T-helper 2 cell treated with Interferon-gamma antibody and Interleukin-4, amounts not matched to agents 5 μg/mL and 100 μg/mL, for 36 hours (primary cell): ENCODE results near the gene MMGT1.
"Not testable (repeated sequence)": the region's sequence is repeated elsewhere in the genome, so short reads cannot be mapped to it uniquely, and the experiment has no call there.

Source experiments
- DNase-seq: peaks from one replicate; pipeline ENCODE4 v3.0.0; 2021; ENCODE audit warnings: low spot score
- H3K27ac Mint-ChIP-seq: one replicate; pipeline ENCODE4 v1.8.0; 2021; ENCODE audit warnings: mild to moderate bottlenecking, mixed read lengths
- H3K27me3 Mint-ChIP-seq: one replicate; pipeline ENCODE4 v1.8.0; 2021; ENCODE audit warnings: low read depth, mixed read lengths
- H3K36me3 Mint-ChIP-seq: one replicate; pipeline ENCODE4 v1.8.0; 2021; ENCODE audit warnings: low read depth, mixed read lengths
- H3K4me1 Mint-ChIP-seq: one replicate; pipeline ENCODE4 v1.8.0; 2021; ENCODE audit warnings: low read depth, mixed read lengths
- H3K4me3 Mint-ChIP-seq: one replicate; pipeline ENCODE4 v1.8.0; 2022; ENCODE audit warnings: mild to moderate bottlenecking, moderate library complexity, mixed read lengths
- H3K9me3 Mint-ChIP-seq: one replicate; pipeline ENCODE4 v1.8.0; 2021; ENCODE audit warnings: mixed read lengths

MMGT1 gene

DNA sequence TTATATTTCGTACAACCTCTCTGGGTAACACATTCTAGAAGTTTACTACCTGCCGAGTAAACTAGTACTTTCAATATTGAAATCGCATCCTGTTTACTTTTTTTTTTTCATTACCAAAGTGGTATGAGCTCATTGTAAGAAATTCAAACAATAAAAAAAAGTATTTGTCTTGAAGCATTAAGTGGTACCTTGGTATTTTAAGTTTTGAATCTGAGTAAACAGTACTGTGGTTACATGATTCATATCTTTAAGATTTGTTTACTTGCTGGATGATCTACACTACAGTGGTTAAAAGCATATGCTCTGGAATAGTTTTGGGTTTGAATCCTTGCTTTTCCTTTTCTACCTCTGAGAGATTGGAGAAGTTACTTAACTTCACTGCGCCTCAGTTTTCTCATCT is 3.8 kb upstream of the MMGT1 start:
- H3K27ac Mint-ChIP-seq = no peak overlapping the region
- H3K36me3 Mint-ChIP-seq = peaks cover 8% of the 10 kb centered on the region
- no peak overlapping the region for H3K4me3 Mint-ChIP-seq
- no peaks in the 10 kb centered on the region for H3K9me3 Mint-ChIP-seq
- peaks cover 32% of the 10 kb centered on the region for H3K4me1 Mint-ChIP-seq
- H3K27me3 Mint-ChIP-seq = peaks cover 3% of the 10 kb centered on the region
- DNase-seq = no peak

DNA sequence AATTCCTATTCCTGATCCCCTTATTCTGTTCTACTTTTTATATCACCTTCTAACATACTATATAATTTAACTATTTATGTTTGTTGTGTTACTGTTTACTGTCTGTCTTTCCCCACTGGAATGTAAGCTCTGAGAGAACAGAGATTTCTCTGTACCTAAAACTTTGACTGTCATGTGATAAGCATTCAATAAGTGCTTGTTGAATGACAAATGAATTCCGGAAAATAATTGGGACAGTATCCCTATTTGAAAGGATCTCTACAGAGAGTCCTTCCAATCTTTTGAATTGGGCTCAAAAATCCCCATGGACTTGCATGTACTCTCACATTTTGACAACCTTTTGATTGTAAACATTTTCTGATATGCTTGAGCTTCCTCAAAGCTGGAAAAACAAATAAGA is 1.6 kb upstream of the MMGT1 start:
- H3K4me1 Mint-ChIP-seq = peaks cover 34% of the 10 kb centered on the region
- H3K4me3 Mint-ChIP-seq = no peak overlapping the region
- no peak overlapping the region for H3K27ac Mint-ChIP-seq
- H3K9me3 Mint-ChIP-seq = no peaks in the 10 kb centered on the region
- H3K27me3 Mint-ChIP-seq = peaks cover 3% of the 10 kb centered on the region
- H3K36me3 Mint-ChIP-seq = peaks cover 8% of the 10 kb centered on the region
- DNase-seq = no peak

DNA sequence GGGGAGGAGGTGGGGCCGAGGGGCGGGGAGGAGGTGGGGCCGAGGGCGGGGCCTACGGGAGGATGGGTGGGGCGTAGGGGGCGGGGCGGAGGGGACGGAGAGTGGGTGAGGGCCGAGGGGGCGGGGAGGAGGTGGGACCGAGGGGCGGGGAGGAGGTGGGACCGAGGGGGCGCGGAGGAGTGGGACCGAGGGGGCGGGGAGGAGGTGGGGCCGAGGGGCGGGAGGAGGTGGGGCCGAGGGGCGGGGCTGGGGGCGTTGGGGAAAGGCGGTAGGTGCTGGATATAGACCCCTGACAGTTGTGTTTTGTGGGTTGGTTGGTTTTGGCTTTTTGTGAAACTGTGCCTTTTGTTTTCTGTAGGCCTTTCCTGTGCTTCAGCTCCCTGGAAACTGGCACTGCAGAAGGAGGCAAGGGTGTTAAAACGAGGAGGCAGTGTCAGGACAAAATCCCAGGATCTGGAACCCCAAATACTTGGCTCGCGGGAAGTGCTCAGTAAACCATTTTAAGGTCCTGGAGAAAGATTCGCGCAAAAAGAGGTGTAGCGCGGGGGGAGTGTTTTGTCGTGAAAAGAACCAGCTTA is 580 bp upstream of the MMGT1 start:
- peaks cover 8% of the 10 kb centered on the region for H3K36me3 Mint-ChIP-seq
- H3K27ac Mint-ChIP-seq = no peak overlapping the region
- H3K4me3 Mint-ChIP-seq = peak overlapping the region; percentile 74
- DNase-seq = peak; percentile 12
- H3K9me3 Mint-ChIP-seq = no peaks in the 10 kb centered on the region
- H3K4me1 Mint-ChIP-seq = peaks cover 34% of the 10 kb centered on the region
- H3K27me3 Mint-ChIP-seq = peaks cover 3% of the 10 kb centered on the region

DNA sequence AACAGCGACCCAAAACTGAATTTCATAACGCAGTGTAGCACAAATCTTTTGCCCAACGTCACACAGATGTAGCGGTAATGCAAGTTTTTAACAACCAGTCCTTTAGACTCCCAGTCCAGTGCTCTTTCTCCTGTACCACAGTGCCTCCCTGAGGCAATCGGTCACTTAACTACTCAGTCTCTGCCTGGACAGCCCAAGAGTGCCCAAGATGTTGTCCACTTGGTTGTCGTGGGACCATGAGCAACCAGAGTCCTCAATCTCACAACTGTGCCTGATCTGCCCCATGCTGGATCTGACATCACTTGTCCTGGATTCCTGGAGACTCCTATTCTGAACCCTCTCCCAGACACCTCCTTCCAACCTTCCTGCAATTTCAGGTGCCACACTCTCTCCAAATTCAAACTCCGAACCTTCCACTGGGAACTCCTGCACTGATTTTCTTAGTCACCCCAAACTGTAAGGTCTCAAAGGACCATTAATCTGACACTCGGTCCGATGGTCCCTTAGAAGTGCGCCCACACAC is 702 bp downstream of the MMGT1 start:
- Mint-ChIP-seq H3K36me3 (peaks cover 8% of the 10 kb centered on the region), H3K27ac (peak overlapping the region; percentile 99), H3K4me1 (peaks cover 33% of the 10 kb centered on the region), H3K9me3 (no peaks in the 10 kb centered on the region), H3K4me3 (peak overlapping the region; percentile 100), H3K27me3 (peaks cover 3% of the 10 kb centered on the region)
- DNase-seq = no peak

DNA sequence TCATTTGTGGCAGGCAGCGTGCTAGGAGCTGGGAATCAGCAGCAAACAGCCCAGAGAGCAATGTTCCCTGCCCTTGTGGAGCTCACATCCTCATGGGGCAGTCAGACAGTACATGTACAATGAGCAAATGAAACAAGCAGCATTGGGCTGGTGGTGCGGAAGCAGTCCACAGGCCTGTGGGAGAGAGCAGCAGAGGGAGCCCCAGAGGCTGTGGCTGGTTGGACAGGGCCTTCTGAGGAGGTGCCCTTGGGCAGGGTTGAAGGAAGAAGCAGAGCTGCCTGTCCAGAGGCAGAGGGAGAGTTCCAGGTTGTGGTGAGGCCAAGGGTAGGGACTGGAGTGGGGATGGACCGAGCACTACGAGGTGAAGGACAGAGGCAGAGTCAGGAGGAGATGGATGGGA is 22.5 kb downstream of the MMGT1 start:
- H3K36me3 Mint-ChIP-seq = no peaks in the 10 kb centered on the region
- H3K4me3 Mint-ChIP-seq = no peak overlapping the region
- no peak overlapping the region for H3K27ac Mint-ChIP-seq
- H3K4me1 Mint-ChIP-seq = no peaks in the 10 kb centered on the region
- no peaks in the 10 kb centered on the region for H3K9me3 Mint-ChIP-seq
- no peak for DNase-seq
- H3K27me3 Mint-ChIP-seq = no peaks in the 10 kb centered on the region

DNA sequence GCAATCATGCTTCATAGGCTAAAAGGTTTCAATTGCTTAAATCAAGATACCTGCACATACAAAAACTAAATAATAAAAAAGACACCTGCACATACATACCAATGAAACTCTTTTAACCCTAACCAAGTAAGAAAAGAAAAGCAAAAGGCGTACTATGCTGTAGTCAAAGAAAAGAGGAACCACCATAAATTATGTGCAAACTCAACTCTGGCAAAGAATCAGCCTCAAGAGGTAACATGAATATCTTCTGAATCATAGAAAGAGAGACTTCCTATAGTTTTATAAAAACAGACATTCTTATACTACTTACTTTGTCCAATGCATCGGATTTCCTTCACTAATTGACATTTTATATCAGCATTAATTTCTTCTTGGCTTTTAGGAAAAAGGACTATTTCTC is 29.3 kb downstream of the MMGT1 start:
- no peaks in the 10 kb centered on the region for H3K9me3 Mint-ChIP-seq
- no peaks in the 10 kb centered on the region for H3K4me1 Mint-ChIP-seq
- H3K4me3 Mint-ChIP-seq = no peak overlapping the region
- H3K27ac Mint-ChIP-seq = no peak overlapping the region
- H3K36me3 Mint-ChIP-seq = no peaks in the 10 kb centered on the region
- no peak for DNase-seq
- H3K27me3 Mint-ChIP-seq = no peaks in the 10 kb centered on the region

DNA sequence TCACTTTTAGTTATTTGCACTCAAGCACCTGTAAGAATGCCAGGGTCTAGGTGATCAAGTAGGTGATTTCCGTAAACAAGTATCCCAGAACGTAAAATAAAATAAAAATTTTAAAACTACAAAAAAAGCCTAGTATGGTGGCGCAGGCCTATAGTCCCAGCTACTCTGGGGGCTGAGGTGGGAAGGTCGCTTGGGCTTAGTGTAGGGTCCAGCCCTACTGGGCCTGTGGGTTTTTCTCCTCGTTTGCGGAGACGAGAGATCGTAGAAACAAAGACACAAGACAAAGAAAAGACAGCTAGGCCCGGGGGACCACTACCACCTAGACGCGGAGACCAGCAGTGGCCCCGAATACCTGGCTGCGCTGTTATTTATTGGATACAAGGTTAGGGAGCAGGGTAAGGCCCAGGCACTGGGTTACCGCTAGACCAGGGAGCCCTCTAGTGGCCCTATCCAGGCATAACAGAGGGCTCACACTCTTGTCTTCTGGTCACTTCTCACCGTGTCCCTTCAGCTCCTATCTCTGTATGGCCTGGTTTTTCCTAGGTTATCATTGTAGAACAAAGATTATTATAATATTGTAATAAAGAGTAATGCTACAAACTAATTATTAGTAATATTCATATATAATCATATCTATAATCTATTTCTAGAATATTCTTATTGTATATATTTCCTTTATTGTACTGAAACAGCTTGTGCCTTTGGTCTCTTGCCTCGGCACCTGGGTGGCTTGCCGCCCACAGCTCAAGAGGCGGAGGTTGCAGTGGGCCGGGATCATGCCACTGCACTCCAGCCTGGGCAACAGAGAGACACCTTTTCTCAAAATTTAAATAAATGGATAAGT is 41.9 kb downstream of the MMGT1 start:
- Mint-ChIP-seq H3K4me3 (no peak overlapping the region), H3K4me1 (no peaks in the 10 kb centered on the region), H3K27me3 (no peaks in the 10 kb centered on the region), H3K9me3 (no peaks in the 10 kb centered on the region), H3K36me3 (no peaks in the 10 kb centered on the region), H3K27ac (no peak overlapping the region)
- DNase-seq = peak; percentile 6

DNA sequence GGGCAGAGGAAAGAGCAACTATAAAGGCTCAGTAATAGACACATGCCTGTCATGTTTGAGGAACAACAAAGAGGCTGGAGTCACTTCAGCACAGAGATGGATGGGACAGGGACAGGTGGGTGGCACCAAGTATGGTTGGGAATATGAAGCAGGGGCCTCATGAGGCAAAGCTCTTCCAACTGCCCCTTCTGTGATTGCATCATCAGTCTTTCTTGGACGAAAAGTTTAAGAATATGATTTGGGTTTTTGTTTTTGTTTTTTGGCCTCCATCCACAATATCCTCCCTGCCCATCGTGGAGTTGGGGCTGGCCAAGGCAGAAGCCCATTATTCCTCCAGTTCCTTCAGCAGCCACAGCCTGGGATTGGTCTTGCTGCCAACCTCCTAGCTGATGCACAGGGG is 45.9 kb downstream of the MMGT1 start:
- no peak overlapping the region for H3K27ac Mint-ChIP-seq
- no peaks in the 10 kb centered on the region for H3K9me3 Mint-ChIP-seq
- no peaks in the 10 kb centered on the region for H3K27me3 Mint-ChIP-seq
- DNase-seq = no peak
- H3K4me3 Mint-ChIP-seq = no peak overlapping the region
- H3K4me1 Mint-ChIP-seq = no peaks in the 10 kb centered on the region
- no peaks in the 10 kb centered on the region for H3K36me3 Mint-ChIP-seq

DNA sequence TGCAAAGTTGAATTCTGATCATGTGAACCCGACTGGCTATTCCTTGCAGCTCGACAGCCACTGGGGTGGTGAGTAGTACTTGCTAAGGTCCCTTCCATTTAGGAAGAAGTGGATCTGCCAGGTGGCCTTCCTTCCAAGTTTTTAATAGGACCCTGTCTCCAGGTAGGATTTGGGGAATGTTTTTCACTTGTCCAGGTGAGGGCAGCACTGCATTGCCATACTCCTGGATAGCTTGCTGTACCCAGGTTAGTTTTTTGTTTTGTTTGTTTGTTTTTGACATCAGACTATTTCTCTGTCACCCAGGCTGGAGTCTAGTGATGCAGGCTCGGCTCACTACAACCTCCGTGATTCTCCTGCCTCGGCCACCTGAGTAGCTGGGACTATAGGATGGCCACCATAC is 50.4 kb downstream of the MMGT1 start:
- H3K4me1 Mint-ChIP-seq = no peaks in the 10 kb centered on the region
- no peak overlapping the region for H3K4me3 Mint-ChIP-seq
- H3K36me3 Mint-ChIP-seq = no peaks in the 10 kb centered on the region
- no peaks in the 10 kb centered on the region for H3K9me3 Mint-ChIP-seq
- no peak for DNase-seq
- H3K27ac Mint-ChIP-seq = no peak overlapping the region
- no peaks in the 10 kb centered on the region for H3K27me3 Mint-ChIP-seq

DNA sequence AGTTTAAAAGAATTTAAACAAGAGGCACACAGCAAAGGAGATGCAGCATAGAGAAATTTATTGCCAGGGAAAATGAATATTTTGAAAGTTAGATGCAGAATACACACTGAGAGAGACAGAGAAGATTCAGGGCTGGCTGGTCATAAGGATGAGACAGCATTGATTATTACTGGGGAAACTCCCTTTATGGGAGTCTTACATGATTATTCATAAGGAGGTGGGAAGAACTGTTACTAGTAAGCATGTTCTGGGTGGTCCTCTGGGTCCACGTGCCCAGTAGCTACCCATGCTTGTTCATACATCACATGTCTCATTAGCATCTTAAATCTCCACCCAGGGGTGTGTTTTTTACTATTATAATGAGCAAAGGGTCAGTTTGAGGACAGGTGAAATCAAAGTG is 53.3 kb downstream of the MMGT1 start:
- not testable (repeated sequence) for H3K9me3 Mint-ChIP-seq, H3K27ac Mint-ChIP-seq, H3K36me3 Mint-ChIP-seq, H3K4me3 Mint-ChIP-seq, H3K4me1 Mint-ChIP-seq, H3K27me3 Mint-ChIP-seq, DNase-seq

DNA sequence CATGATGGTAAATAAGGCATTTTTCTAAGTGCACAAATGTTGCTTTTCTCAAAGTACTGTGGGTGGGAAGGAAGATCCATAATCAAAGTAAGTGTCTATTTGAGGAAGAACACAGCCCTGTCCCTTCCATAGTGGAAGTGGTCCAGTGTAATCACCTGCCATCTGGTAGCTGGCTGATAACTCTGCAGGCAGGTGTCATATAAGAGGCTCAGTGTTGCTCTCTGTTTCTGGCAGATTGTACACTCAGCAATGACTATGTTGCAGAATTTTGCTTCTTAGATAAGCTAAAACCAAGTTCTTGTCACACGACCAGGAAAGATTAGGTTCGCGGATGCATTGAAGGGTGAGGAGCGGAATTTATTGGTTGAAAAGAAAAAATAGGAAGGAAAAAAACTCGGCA is 59.4 kb downstream of the MMGT1 start:
- Mint-ChIP-seq H3K27me3 (no peaks in the 10 kb centered on the region), H3K9me3 (no peaks in the 10 kb centered on the region), H3K4me3 (no peak overlapping the region), H3K4me1 (no peaks in the 10 kb centered on the region), H3K27ac (no peak overlapping the region), H3K36me3 (no peaks in the 10 kb centered on the region)
- no peak for DNase-seq
